WTC11 (cell line): ENCODE measurements around the gene PITPNC1. TPM values are rescaled to one million over a fixed set of nuclear protein-coding genes. Genes with fewer than 3 reads are reported as not detected.

Experiments used
- ATAC-seq: fragments of 200-7000 bp; cut with Tn5 transposase; 2 replicates; pipeline ENCODE4 v1.10.0; 2021; ENCODE audit warnings: mild to moderate bottlenecking, moderate library complexity
- CTCF ChIA-PET: fragments of 300-600 bp; sonication (Branson Sonifier 250); formaldehyde crosslinking; loops from one replicate; lab custom pipeline; 2021; ENCODE audit warnings: antibody characterized with exemption; lab: Charles Lee
- POLR2A ChIA-PET: fragments of 350-600 bp; sonication (Branson Sonifier 250); formaldehyde crosslinking; loops from one replicate; lab custom pipeline; 2021; ENCODE audit warnings: antibody characterized with exemption; lab: Charles Lee
- DNase-seq: peaks from one replicate; pipeline ENCODE4 v3.0.0; 2021; ENCODE audit warnings: low spot score
- H3K27ac Mint-ChIP-seq: 2 replicates; pipeline ENCODE4 v1.8.0; 2021; ENCODE audit warnings: mixed read lengths
- H3K27me3 Mint-ChIP-seq: 2 replicates; pipeline ENCODE4 v1.8.0; 2021; ENCODE audit warnings: low read depth, mild to moderate bottlenecking, moderate library complexity, mixed read lengths
- H3K36me3 Mint-ChIP-seq: 2 replicates; pipeline ENCODE4 v1.8.0; 2021; ENCODE audit warnings: mixed read lengths
- H3K4me1 Mint-ChIP-seq: 2 replicates; pipeline ENCODE4 v1.8.0; 2022; ENCODE audit warnings: mixed read lengths
- H3K4me3 Mint-ChIP-seq: 2 replicates; pipeline ENCODE4 v1.8.0; 2021; ENCODE audit warnings: mild to moderate bottlenecking, moderate library complexity, mixed read lengths
- H3K9me3 Mint-ChIP-seq: 2 replicates; pipeline ENCODE4 v1.8.0; 2021; ENCODE audit warnings: mixed read lengths
- AFF4 ChIP-seq: sonication (generic); formaldehyde crosslinking; IDR thresholded peaks from 2 replicates; pipeline ENCODE4 v1.8.1; 2023; ENCODE audit warnings: mild to moderate bottlenecking, missing genetic modification reagents, borderline replicate concordance
- E2F4 ChIP-seq: sonication (generic); formaldehyde crosslinking; IDR thresholded peaks from 2 replicates; pipeline ENCODE4 v1.8.1; 2022; ENCODE audit warnings: low read depth, mild to moderate bottlenecking, moderate library complexity, missing genetic modification reagents, borderline replicate concordance
- GRHL2 ChIP-seq: fragments of 250-450 bp; sonication (Bioruptor Pico); IDR thresholded peaks from 2 replicates; pipeline ENCODE4 v1.8.0; 2022; ENCODE audit warnings: mild to moderate bottlenecking, moderate library complexity; ENCODE audit not compliant: insufficient replicate concordance, severe bottlenecking
- JUN ChIP-seq: sonication (generic); formaldehyde crosslinking; IDR thresholded peaks from 2 replicates; pipeline ENCODE4 v1.8.0; 2023; ENCODE audit warnings: mild to moderate bottlenecking, missing genetic modification reagents
- MYBL2 ChIP-seq: sonication (generic); formaldehyde crosslinking; IDR thresholded peaks from 2 replicates; pipeline ENCODE4 v1.8.1; 2023; ENCODE audit warnings: mild to moderate bottlenecking, moderate library complexity, missing genetic modification reagents
- OVOL2 ChIP-seq: fragments of 250-450 bp; sonication (Bioruptor Pico); IDR thresholded peaks from 2 replicates; pipeline ENCODE4 v1.9.0; 2021; ENCODE audit warnings: mild to moderate bottlenecking, borderline replicate concordance
- SMAD4 ChIP-seq: sonication (generic); formaldehyde crosslinking; IDR thresholded peaks from 2 replicates; pipeline ENCODE4 v1.8.0; 2022; ENCODE audit warnings: mild to moderate bottlenecking, missing genetic modification reagents
- SP1 ChIP-seq: sonication (generic); formaldehyde crosslinking; conservative IDR thresholded peaks from 2 replicates; pipeline ENCODE4 v1.8.1; 2022; ENCODE audit warnings: missing genetic modification reagents
- ZBTB43 ChIP-seq: sonication (generic); formaldehyde crosslinking; IDR thresholded peaks from 2 replicates; pipeline ENCODE4 v1.8.1; 2023; ENCODE audit warnings: mild to moderate bottlenecking, missing genetic modification reagents
- ZNF219 ChIP-seq: sonication (generic); formaldehyde crosslinking; IDR thresholded peaks from 2 replicates; pipeline ENCODE4 v1.8.0; 2023; ENCODE audit warnings: missing genetic modification reagents, mild to moderate bottlenecking, borderline replicate concordance
- total RNA-seq: library from RNA; stranded (reverse); gene quantifications from 3 replicates; pipeline ENCODE4 v1.2.3, GENCODE V29; 2021
- TF ChIP-seq, protein P1 (sequence below): sonication (generic); formaldehyde crosslinking; IDR thresholded peaks from 2 replicates; pipeline ENCODE4 v1.8.0; 2023; ENCODE audit warnings: missing genetic modification reagents, mild to moderate bottlenecking, borderline replicate concordance
- TF ChIP-seq, protein P2 (sequence below): fragments of 250-450 bp; sonication (Bioruptor Pico); IDR thresholded peaks from 2 replicates; pipeline ENCODE4 v1.9.0; 2021; ENCODE audit warnings: mild to moderate bottlenecking, borderline replicate concordance
- TF ChIP-seq, protein P3 (sequence below): sonication (generic); formaldehyde crosslinking; IDR thresholded peaks from 2 replicates; pipeline ENCODE4 v1.8.1; 2022; ENCODE audit warnings: mild to moderate bottlenecking, moderate library complexity, missing genetic modification reagents
- TF ChIP-seq, protein P4 (sequence below): fragments of 200-600 bp; IDR thresholded peaks from 2 replicates; pipeline ENCODE4 v1.8.0; 2022; ENCODE audit warnings: antibody characterized with exemption

The PITPNC1 gene
- total RNA-seq, 1 experiment from 2014 or later = 39.8 TPM

GRCh38 chr17:67712375-67712774, 335.3 kb downstream of the PITPNC1 start:
- Mint-ChIP-seq H3K27ac (no peak overlapping the region), H3K4me3 (no peak overlapping the region), H3K4me1 (peaks cover 17% of the 10 kb centered on the region), H3K9me3 (peaks cover 7% of the 10 kb centered on the region), H3K36me3 (peaks cover 4% of the 10 kb centered on the region; the same call in 1 of the 2 replicates), H3K27me3 (no peaks in the 10 kb centered on the region)
- ATAC-seq (no peak), DNase-seq (no peak)
- ChIA-PET CTCF (interaction anchor here (0.6 to 1.5 kb wide), 2 partner anchors 14 to 769 kb away, joined by 4 read pairs; no protein-coding TSS in a partner anchor), POLR2A (interaction anchor here (1.2 kb wide), 1 partner anchor 87 kb away, joined by 3 read pairs; no protein-coding TSS in a partner anchor)
- no peak for TF ChIP-seq OVOL2
- no peak for TF ChIP-seq SMAD4
- no peak for TF ChIP-seq MYBL2 (CRISPR knock-in tag)
- TF ChIP-seq, protein P1, sequence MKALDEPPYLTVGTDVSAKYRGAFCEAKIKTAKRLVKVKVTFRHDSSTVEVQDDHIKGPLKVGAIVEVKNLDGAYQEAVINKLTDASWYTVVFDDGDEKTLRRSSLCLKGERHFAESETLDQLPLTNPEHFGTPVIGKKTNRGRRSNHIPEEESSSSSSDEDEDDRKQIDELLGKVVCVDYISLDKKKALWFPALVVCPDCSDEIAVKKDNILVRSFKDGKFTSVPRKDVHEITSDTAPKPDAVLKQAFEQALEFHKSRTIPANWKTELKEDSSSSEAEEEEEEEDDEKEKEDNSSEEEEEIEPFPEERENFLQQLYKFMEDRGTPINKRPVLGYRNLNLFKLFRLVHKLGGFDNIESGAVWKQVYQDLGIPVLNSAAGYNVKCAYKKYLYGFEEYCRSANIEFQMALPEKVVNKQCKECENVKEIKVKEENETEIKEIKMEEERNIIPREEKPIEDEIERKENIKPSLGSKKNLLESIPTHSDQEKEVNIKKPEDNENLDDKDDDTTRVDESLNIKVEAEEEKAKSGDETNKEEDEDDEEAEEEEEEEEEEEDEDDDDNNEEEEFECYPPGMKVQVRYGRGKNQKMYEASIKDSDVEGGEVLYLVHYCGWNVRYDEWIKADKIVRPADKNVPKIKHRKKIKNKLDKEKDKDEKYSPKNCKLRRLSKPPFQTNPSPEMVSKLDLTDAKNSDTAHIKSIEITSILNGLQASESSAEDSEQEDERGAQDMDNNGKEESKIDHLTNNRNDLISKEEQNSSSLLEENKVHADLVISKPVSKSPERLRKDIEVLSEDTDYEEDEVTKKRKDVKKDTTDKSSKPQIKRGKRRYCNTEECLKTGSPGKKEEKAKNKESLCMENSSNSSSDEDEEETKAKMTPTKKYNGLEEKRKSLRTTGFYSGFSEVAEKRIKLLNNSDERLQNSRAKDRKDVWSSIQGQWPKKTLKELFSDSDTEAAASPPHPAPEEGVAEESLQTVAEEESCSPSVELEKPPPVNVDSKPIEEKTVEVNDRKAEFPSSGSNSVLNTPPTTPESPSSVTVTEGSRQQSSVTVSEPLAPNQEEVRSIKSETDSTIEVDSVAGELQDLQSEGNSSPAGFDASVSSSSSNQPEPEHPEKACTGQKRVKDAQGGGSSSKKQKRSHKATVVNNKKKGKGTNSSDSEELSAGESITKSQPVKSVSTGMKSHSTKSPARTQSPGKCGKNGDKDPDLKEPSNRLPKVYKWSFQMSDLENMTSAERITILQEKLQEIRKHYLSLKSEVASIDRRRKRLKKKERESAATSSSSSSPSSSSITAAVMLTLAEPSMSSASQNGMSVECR = no peak
- no peak for TF ChIP-seq E2F4
- TF ChIP-seq GRHL2 (CRISPR knock-in tag) = no peak
- TF ChIP-seq, protein P2, sequence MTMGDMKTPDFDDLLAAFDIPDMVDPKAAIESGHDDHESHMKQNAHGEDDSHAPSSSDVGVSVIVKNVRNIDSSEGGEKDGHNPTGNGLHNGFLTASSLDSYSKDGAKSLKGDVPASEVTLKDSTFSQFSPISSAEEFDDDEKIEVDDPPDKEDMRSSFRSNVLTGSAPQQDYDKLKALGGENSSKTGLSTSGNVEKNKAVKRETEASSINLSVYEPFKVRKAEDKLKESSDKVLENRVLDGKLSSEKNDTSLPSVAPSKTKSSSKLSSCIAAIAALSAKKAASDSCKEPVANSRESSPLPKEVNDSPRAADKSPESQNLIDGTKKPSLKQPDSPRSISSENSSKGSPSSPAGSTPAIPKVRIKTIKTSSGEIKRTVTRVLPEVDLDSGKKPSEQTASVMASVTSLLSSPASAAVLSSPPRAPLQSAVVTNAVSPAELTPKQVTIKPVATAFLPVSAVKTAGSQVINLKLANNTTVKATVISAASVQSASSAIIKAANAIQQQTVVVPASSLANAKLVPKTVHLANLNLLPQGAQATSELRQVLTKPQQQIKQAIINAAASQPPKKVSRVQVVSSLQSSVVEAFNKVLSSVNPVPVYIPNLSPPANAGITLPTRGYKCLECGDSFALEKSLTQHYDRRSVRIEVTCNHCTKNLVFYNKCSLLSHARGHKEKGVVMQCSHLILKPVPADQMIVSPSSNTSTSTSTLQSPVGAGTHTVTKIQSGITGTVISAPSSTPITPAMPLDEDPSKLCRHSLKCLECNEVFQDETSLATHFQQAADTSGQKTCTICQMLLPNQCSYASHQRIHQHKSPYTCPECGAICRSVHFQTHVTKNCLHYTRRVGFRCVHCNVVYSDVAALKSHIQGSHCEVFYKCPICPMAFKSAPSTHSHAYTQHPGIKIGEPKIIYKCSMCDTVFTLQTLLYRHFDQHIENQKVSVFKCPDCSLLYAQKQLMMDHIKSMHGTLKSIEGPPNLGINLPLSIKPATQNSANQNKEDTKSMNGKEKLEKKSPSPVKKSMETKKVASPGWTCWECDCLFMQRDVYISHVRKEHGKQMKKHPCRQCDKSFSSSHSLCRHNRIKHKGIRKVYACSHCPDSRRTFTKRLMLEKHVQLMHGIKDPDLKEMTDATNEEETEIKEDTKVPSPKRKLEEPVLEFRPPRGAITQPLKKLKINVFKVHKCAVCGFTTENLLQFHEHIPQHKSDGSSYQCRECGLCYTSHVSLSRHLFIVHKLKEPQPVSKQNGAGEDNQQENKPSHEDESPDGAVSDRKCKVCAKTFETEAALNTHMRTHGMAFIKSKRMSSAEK (CRISPR knock-in tag) = no peak
- TF ChIP-seq, protein P3, sequence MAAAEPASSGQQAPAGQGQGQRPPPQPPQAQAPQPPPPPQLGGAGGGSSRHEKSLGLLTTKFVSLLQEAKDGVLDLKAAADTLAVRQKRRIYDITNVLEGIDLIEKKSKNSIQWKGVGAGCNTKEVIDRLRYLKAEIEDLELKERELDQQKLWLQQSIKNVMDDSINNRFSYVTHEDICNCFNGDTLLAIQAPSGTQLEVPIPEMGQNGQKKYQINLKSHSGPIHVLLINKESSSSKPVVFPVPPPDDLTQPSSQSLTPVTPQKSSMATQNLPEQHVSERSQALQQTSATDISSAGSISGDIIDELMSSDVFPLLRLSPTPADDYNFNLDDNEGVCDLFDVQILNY = no peak
- TF ChIP-seq ZNF219 = no peak
- TF ChIP-seq, protein P4, sequence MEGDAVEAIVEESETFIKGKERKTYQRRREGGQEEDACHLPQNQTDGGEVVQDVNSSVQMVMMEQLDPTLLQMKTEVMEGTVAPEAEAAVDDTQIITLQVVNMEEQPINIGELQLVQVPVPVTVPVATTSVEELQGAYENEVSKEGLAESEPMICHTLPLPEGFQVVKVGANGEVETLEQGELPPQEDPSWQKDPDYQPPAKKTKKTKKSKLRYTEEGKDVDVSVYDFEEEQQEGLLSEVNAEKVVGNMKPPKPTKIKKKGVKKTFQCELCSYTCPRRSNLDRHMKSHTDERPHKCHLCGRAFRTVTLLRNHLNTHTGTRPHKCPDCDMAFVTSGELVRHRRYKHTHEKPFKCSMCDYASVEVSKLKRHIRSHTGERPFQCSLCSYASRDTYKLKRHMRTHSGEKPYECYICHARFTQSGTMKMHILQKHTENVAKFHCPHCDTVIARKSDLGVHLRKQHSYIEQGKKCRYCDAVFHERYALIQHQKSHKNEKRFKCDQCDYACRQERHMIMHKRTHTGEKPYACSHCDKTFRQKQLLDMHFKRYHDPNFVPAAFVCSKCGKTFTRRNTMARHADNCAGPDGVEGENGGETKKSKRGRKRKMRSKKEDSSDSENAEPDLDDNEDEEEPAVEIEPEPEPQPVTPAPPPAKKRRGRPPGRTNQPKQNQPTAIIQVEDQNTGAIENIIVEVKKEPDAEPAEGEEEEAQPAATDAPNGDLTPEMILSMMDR = no peak

DNA sequence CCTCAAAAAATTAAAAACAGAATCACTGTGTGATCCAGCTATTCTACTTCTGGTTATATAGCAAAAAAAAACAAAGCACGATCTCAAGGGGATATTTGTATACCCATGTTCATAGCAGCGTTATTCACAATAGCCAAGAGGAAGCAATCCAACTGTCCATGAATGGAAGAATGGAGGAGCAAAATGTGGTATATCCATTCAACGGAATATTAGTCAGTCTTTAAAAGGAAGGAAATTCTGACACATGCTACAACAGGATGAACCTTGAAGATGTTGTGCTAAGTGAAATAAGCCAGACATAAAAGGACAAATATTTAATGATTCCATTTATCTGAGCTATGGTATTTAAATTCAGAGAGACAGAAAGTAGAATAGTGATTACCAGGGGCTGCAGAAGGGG, 336.1 kb downstream of the PITPNC1 start:
- peaks cover 7% of the 10 kb centered on the region for H3K9me3 Mint-ChIP-seq

More for the DNA sequence above, 336.1 kb downstream of the PITPNC1 start:
- ATAC-seq (no peak), DNase-seq (no peak)
- POLR2A ChIA-PET = interaction anchor here (1.2 kb wide), 1 partner anchor 86 kb away, joined by 3 read pairs; no protein-coding TSS in a partner anchor
- Mint-ChIP-seq H3K27ac (no peak overlapping the region), H3K4me1 (peaks cover 13% of the 10 kb centered on the region), H3K4me3 (no peak overlapping the region), H3K27me3 (no peaks in the 10 kb centered on the region), H3K36me3 (peaks cover 9% of the 10 kb centered on the region)
- TF ChIP-seq AFF4 (CRISPR knock-in tag) = no peak
- TF ChIP-seq SP1 = no peak
- TF ChIP-seq ZBTB43 (CRISPR knock-in tag) = no peak
- TF ChIP-seq OVOL2 = no peak
- no peak for TF ChIP-seq JUN (CRISPR knock-in tag)
- CTCF ChIA-PET = no interaction called here
